ENCODE data around the gene STK32C. TPM values are rescaled to one million over a fixed set of nuclear protein-coding genes. Genes with fewer than 3 reads are reported as not detected.
A peak's percentile ranks its signal among the peaks of the same experiment; 100 is the strongest.

Gene STK32C
- total and polyA plus RNA-seq, 4 donors: 5.1 to 22.0 (median 16.3) TPM

GRCh38 chr10:132328106-132328505, 20.4 kb upstream of the STK32C start:
- no peak for TF ChIP-seq CTCF (IDR thresholded peaks at IDR 0.05; ENCODE audit: control extremely low read depth, extremely low read depth)
- peaks cover 0 to 4% (median 2%) of the 10 kb centered on the region in 4 donors for H3K36me3 ChIP-seq (ENCODE audit: control insufficient read depth in 4 of 4, insufficient read depth in 4 of 4, low read length in 4 of 4)
- 97% methylated on average over 9 of the region's 9 CpGs for WGBS, 2 donors
- no peaks in the 10 kb centered on the region for H3K27me3 ChIP-seq (ENCODE audit: control insufficient read depth in 3 of 3, insufficient read depth in 3 of 3, low read length in 2 of 3)
- H3K9me3 ChIP-seq (ENCODE audit: control insufficient read depth in 4 of 4, insufficient read depth in 3 of 4, low read length in 3 of 4): no peaks in the 10 kb centered on the region
- DNase-seq: no peak
- ATAC-seq (ENCODE audit: insufficient read depth, low FRiP score): no peak
- no peak overlapping the region for H3K27ac ChIP-seq (ENCODE audit: low read depth in 1 of 2, low read length in 1 of 2)
- H3K4me3 ChIP-seq: no peak overlapping the region
- H3K4me1 ChIP-seq (ENCODE audit: control insufficient read depth in 5 of 5, insufficient read depth in 5 of 5, low read length in 5 of 5): peaks cover 0 to 26% (median 6%) of the 10 kb centered on the region in 5 donors
- H3K9ac ChIP-seq (ENCODE audit: insufficient read depth in 1 of 2, low read length in 2 of 2): no peak overlapping the region

- H3K9me3 ChIP-seq (ENCODE audit: control insufficient read depth in 4 of 4, insufficient read depth in 3 of 4, low read length in 3 of 4): no peaks in the 10 kb centered on the region
These were observed 19.2 kb upstream of the STK32C start for GRCh38 chr10:132326925-132327324.

GRCh38 chr10:132326344-132326889, 18.7 kb upstream of the STK32C start:
- TF ChIP-seq CTCF (IDR thresholded peaks at IDR 0.05; ENCODE audit: control extremely low read depth, extremely low read depth): no peak
- WGBS, 2 donors: 93 to 95% methylated on average over 11 of the region's 11 CpGs
- H3K4me1 ChIP-seq (ENCODE audit: control insufficient read depth in 5 of 5, insufficient read depth in 5 of 5, low read length in 5 of 5): peaks cover 0 to 18% (median 9%) of the 10 kb centered on the region in 5 donors
- H3K27me3 ChIP-seq (ENCODE audit: control insufficient read depth in 3 of 3, insufficient read depth in 3 of 3, low read length in 2 of 3): no peaks in the 10 kb centered on the region
- H3K4me3 ChIP-seq: no peak overlapping the region
- H3K9ac ChIP-seq (ENCODE audit: insufficient read depth in 1 of 2, low read length in 2 of 2): no peak overlapping the region
- no peak overlapping the region for H3K27ac ChIP-seq (ENCODE audit: low read depth in 1 of 2, low read length in 1 of 2)
- DNase-seq (no peak), ATAC-seq (ENCODE audit: insufficient read depth, low FRiP score) (no peak)
- peaks cover 0 to 4% (median 2%) of the 10 kb centered on the region in 4 donors for H3K36me3 ChIP-seq (ENCODE audit: control insufficient read depth in 4 of 4, insufficient read depth in 4 of 4, low read length in 4 of 4)
- no peaks in the 10 kb centered on the region for H3K9me3 ChIP-seq (ENCODE audit: control insufficient read depth in 4 of 4, insufficient read depth in 3 of 4, low read length in 3 of 4)

More at GRCh38 chr10:132326925-132327324, 19.2 kb upstream of the STK32C start:
- Histone ChIP-seq H3K4me3 (no peak overlapping the region), H3K27ac (ENCODE audit: low read depth in 1 of 2, low read length in 1 of 2) (no peak overlapping the region), H3K36me3 (ENCODE audit: control insufficient read depth in 4 of 4, insufficient read depth in 4 of 4, low read length in 4 of 4) (peaks cover 0 to 4% (median 2%) of the 10 kb centered on the region in 4 donors), H3K27me3 (ENCODE audit: control insufficient read depth in 3 of 3, insufficient read depth in 3 of 3, low read length in 2 of 3) (no peaks in the 10 kb centered on the region), H3K4me1 (ENCODE audit: control insufficient read depth in 5 of 5, insufficient read depth in 5 of 5, low read length in 5 of 5) (peaks cover 0 to 18% (median 9%) of the 10 kb centered on the region in 5 donors), H3K9ac (ENCODE audit: insufficient read depth in 1 of 2, low read length in 2 of 2) (no peak overlapping the region)
- no peak for TF ChIP-seq CTCF (IDR thresholded peaks at IDR 0.05; ENCODE audit: control extremely low read depth, extremely low read depth)
- WGBS, 2 donors: 78 to 90% methylated on average over 4 of the region's 4 CpGs
- DNase-seq: no peak
- no peak for ATAC-seq (ENCODE audit: insufficient read depth, low FRiP score)

- H3K4me1 ChIP-seq (ENCODE audit: control insufficient read depth in 5 of 5, insufficient read depth in 5 of 5, low read length in 5 of 5): peaks cover 0 to 7% (median 0%) of the 10 kb centered on the region in 5 donors
- no peaks in the 10 kb centered on the region for H3K27me3 ChIP-seq (ENCODE audit: control insufficient read depth in 3 of 3, insufficient read depth in 3 of 3, low read length in 2 of 3)
- TF ChIP-seq CTCF (IDR thresholded peaks at IDR 0.05; ENCODE audit: control extremely low read depth, extremely low read depth): no peak
- WGBS, 2 donors: 91 to 92% methylated on average over 1 of the region's 1 CpG
- no peak overlapping the region for H3K9ac ChIP-seq (ENCODE audit: insufficient read depth in 1 of 2, low read length in 2 of 2)
- H3K27ac ChIP-seq (ENCODE audit: low read depth in 1 of 2, low read length in 1 of 2): no peak overlapping the region
- no peak overlapping the region for H3K4me3 ChIP-seq
- H3K9me3 ChIP-seq (ENCODE audit: control insufficient read depth in 4 of 4, insufficient read depth in 3 of 4, low read length in 3 of 4): no peaks in the 10 kb centered on the region
- peaks cover 0 to 4% (median 2%) of the 10 kb centered on the region in 4 donors for H3K36me3 ChIP-seq (ENCODE audit: control insufficient read depth in 4 of 4, insufficient read depth in 4 of 4, low read length in 4 of 4)
- ATAC-seq (ENCODE audit: insufficient read depth, low FRiP score) (no peak), DNase-seq (peak in 2 of 3 donors; percentile 25 to 46)
These were observed 16.4 kb upstream of the STK32C start for GRCh38 chr10:132324186-132324585.
